ENCODE data around the gene MYRF.
A peak's percentile ranks its signal among the peaks of the same experiment; 100 is the strongest.

Gene MYRF

DNA sequence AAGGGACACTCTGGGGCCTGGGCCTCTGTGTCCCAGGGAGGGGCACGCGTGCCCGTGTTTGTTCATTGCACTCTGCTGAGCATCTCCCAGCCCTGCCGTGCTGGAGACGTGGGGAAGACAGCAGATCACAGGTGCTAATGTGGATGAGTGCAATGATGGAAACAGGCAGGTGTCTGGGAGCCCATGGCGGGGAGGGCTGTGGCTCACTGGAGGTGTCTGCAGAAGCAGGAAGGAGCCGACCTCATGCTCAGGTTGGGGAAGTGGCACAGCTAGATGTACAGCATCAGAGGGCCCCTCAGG is 32.0 kb downstream of the MYRF start:
- Mint-ChIP-seq H3K36me3 (ENCODE audit: low read depth) (peaks cover 65% of the 10 kb centered on the region), H3K27ac (peak overlapping the region; percentile 10), H3K4me3 (no peak overlapping the region), H3K27me3 (peaks cover 3% of the 10 kb centered on the region), H3K9me3 (no peaks in the 10 kb centered on the region), H3K4me1 (ENCODE audit: low read depth) (peaks cover 23% of the 10 kb centered on the region)
- intact Hi-C loops (cut with micrococcal nuclease) = no loop called here

DNA sequence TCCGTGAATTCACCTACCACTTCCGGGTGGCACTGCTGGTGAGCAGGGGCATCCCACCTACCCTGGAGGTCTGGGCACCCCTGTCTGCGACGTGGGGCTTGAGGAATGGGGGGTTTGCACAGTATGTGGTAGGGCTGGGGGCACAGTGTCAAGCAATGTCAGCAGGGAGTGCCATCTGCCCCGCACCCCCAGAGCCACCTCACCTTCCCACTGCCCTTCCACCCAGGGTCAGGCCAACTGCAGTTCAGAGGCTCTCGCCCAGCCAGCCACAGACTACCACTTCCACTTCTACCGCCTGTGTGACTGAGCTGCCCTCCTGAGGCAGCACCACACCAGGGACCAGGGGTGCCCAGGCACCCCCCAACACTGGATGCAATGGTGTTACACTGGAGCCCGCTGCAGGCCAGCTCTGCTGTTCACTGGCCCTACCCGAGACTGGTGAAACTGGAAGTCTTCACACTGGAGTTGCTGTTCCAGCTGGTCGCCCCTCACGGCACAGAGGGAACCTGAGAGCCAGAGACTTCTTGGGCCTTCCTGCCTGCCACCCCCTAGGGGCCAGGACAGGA is 33.5 kb downstream of the MYRF start:
- Mint-ChIP-seq H3K36me3 (ENCODE audit: low read depth) (peaks cover 76% of the 10 kb centered on the region), H3K27me3 (no peaks in the 10 kb centered on the region), H3K4me1 (ENCODE audit: low read depth) (peaks cover 27% of the 10 kb centered on the region)

DNA sequence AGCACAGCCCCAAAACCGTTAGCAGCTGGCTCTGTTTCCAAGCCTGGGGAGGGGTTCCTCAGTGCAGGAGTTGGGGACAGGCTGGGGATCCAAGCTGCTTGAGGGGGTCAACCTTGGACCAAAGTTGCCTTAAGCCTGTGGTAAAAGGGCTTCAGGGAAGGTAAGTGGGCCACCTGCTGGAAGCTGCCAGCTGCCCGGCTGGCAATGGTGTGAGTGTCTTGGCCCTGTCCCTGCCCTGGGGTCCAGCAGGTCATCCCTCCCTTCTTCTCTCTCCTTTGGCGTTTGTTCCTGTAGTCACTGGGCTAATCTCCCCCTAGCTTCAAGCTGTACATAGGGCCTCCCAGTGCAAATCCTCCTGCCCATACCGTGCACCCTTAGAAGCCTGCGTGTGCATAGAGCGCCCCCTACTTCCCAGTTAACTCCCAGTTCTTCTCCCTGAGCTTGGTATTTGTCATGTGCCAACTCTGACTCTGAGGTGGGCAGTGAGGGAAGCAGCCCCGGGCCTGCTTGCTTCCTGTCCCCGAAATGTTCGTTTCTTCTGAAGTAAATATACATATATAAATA is 35.6 kb downstream of the MYRF start:
- H3K27ac Mint-ChIP-seq = no peak overlapping the region
- no peaks in the 10 kb centered on the region for H3K27me3 Mint-ChIP-seq
- H3K36me3 Mint-ChIP-seq (ENCODE audit: low read depth) = peaks cover 87% of the 10 kb centered on the region
- no peaks in the 10 kb centered on the region for H3K9me3 Mint-ChIP-seq
- no peak overlapping the region for H3K4me3 Mint-ChIP-seq
- intact Hi-C loops (cut with micrococcal nuclease) = no loop called here
- H3K4me1 Mint-ChIP-seq (ENCODE audit: low read depth) = peaks cover 40% of the 10 kb centered on the region

More for the DNA sequence above, 33.5 kb downstream of the MYRF start:
- intact Hi-C loops (cut with micrococcal nuclease) = no loop called here
- H3K27ac Mint-ChIP-seq = no peak overlapping the region
- no peak overlapping the region for H3K4me3 Mint-ChIP-seq
- H3K9me3 Mint-ChIP-seq = no peaks in the 10 kb centered on the region

DNA sequence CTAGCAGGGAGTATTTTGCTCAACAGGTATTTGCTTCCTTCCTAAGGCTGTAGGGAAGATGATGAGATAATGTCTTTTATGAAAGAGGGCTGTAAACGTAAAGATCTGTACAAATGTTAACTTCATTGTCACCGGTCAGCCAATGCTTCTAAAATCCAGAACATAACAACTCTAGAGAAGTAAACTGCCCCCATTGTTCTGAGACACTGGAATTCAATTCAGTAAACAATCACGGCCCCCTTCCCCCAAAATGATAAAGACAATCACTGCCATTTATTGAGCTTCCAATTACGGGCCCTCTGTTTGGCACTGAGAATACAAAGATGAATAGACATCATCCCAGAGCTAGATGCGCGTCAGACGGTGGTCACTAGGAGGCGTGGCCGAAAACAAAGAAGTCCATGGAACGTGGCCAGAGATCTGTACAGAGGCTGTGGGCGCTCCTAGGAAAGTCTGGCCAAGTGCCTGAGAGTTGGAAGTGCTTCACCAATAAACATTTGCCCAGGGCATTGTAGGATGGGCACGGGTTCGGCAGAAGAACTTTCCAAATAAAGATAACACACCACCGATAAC is 39.4 kb downstream of the MYRF start:
- Mint-ChIP-seq H3K4me1 (ENCODE audit: low read depth) (peaks cover 41% of the 10 kb centered on the region), H3K27me3 (no peaks in the 10 kb centered on the region), H3K4me3 (peak overlapping the region; percentile 92), H3K9me3 (no peaks in the 10 kb centered on the region), H3K27ac (peak overlapping the region; percentile 100), H3K36me3 (ENCODE audit: low read depth) (peaks cover 67% of the 10 kb centered on the region)
- intact Hi-C loops (cut with micrococcal nuclease) = loop anchor here (1.0 to 5.0 kb wide), 2 partner anchors 23 to 330 kb away; partner anchors contain the start of gene INCENP

DNA sequence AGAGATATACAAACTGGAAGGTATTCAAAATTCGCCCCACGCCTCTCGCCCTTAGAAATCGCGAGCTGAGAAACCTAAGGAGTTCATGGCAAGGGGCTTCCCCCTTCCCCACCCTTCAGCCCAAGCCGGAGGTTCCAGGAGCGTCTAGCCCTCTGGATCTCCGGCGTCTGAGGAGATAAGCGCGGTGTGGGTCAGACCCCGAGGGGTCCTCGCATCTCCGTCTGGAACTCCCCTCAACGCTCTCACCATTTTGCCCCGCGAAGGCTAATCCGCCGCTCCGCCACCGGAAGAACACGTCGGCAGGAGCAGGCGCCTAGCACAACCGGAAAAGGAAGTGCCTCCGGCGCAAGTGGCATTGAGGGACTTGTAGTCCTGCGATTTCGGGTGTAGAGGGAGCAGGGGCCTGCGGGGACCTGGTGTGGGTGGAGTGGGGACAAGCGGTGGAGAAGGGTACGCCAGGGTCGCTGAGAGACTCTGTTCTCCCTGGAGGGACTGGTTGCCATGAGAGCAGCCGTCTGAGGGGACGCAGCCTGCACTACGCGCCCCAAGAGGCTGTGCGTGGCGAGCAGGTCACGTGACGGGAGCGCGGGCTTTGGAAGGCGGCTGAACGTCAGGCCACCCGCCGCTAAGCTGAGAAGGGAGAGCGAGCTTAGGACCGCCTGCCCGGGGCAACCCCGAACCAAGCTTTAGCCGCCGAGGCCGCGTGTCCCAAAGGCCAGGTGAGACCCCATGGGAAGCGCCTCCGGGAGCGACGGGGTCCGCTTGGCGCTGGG is 40.1 kb downstream of the MYRF start, which contains the start of the genes FEN1 and TMEM258:
Gene FEN1, plus strand, starts transcription at position 602 of the 773 bp plus-strand sequence. CDS start 2,451 bp downstream, outside the sequence.
Gene TMEM258, minus strand, starts transcription at position 290 of the 773 bp plus-strand sequence. Its CDS starts 41 bp downstream, at position 249.
- peak within 1 kb of the TSS; percentile 92 for H3K4me3 Mint-ChIP-seq
- peak within 1 kb of the TSS; percentile 100 for H3K27ac Mint-ChIP-seq
- no peaks in the 10 kb centered on the region for H3K27me3 Mint-ChIP-seq
- no peaks in the 10 kb centered on the region for H3K9me3 Mint-ChIP-seq
- peaks cover 41% of the 10 kb centered on the region for H3K4me1 Mint-ChIP-seq (ENCODE audit: low read depth)
- H3K36me3 Mint-ChIP-seq (ENCODE audit: low read depth) = peaks cover 60% of the 10 kb centered on the region
- intact Hi-C loops (cut with micrococcal nuclease) = loop anchor here (1.0 to 5.0 kb wide), 2 partner anchors 23 to 330 kb away; partner anchors contain the start of gene INCENP

DNA sequence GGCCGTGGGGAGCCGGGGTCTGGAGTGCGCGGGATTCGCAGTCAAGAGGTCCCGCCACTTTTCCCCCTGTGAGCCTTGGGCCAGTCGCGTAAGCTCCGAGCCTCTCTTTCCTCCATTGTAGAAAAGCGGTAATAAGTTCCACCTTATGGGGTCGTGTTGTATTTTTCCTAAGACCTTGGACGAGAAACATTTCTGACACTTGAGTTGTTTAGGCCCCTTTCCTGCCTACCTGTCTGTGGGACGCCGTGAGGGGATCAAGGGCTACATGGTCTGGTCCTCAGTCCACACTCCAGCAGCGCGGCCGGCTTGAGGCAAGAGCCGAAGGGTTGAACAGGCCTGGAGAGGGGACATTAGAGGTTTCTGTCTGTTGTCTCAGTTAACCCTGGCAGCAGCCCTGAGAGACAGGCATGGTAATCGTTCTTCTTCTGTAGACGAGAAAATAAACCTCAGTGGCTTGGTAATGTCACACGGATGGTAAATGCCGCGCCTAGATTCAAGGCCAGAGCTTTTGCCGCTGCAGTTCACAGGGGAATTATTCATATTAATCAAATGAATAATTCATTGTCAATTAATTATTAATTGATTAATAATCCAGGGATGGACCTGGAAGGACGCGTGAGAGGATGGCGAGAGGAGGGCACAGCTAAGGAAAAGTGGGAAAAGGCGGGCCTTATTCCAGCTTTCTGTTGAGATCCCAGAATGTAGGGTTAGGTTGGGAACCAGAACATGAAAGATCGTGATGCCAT is 40.8 kb downstream of the MYRF start:
- Mint-ChIP-seq H3K27ac (peak overlapping the region; percentile 100), H3K4me3 (peak overlapping the region; percentile 92), H3K9me3 (no peaks in the 10 kb centered on the region), H3K27me3 (no peaks in the 10 kb centered on the region), H3K36me3 (ENCODE audit: low read depth) (peaks cover 52% of the 10 kb centered on the region), H3K4me1 (ENCODE audit: low read depth) (peaks cover 40% of the 10 kb centered on the region)
- intact Hi-C loops (cut with micrococcal nuclease) = loop anchor here (5.0 kb wide), 1 partner anchor 329 kb away; the partner anchor contains the start of gene INCENP

DNA sequence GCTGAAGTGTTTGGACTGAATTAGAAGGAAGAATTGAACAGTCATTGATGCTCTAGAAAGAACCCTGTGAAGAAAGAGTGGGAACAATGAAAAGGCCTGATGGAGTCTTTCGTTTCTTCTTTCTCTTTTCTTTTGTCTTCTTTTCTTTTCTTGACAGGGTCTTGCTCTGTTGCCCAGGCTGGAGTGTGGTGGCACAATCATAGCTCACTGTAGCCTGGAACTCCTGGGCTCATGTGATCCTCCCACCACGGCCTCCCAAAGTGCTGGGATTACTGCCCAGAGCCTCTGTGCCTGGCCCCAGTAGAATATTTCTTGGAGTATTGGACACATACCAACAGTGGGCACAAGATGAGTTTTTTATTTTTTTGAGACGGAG is 41.4 kb downstream of the MYRF start:
- intact Hi-C loops (cut with micrococcal nuclease) = loop anchor here (5.0 kb wide), 1 partner anchor 328 kb away; the partner anchor contains the start of gene INCENP

DNA sequence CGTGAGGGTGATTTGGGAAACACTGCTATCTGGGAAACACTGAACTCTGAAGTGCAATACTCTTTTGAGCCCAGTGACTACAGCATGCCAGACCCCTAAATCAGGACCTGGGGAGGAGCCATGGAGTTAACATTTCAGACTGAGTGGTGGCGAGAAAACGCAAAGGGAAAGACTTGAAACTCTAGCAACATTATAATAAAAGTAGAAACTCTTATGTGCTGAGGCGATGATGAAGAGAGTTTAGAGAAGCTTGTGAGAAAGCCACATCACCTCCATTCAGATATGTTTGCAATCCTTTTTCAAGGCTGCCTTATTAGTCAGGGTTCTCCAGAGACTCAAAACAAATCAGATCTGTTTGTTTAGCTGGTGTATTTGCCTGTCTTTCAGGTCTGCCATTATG is 42.1 kb downstream of the MYRF start:
- H3K27me3 Mint-ChIP-seq = no peaks in the 10 kb centered on the region
- no peaks in the 10 kb centered on the region for H3K9me3 Mint-ChIP-seq
- no peak overlapping the region for H3K4me3 Mint-ChIP-seq
- H3K36me3 Mint-ChIP-seq (ENCODE audit: low read depth) = peaks cover 43% of the 10 kb centered on the region
- H3K4me1 Mint-ChIP-seq (ENCODE audit: low read depth) = peaks cover 44% of the 10 kb centered on the region
- intact Hi-C loops (cut with micrococcal nuclease) = loop anchor here (5.0 kb wide), 1 partner anchor 328 kb away; the partner anchor contains the start of gene INCENP
- H3K27ac Mint-ChIP-seq = no peak overlapping the region

More for the DNA sequence above, 41.4 kb downstream of the MYRF start:
- H3K36me3 Mint-ChIP-seq (ENCODE audit: low read depth) = peaks cover 47% of the 10 kb centered on the region
- H3K4me1 Mint-ChIP-seq (ENCODE audit: low read depth) = peaks cover 40% of the 10 kb centered on the region
- no peaks in the 10 kb centered on the region for H3K9me3 Mint-ChIP-seq
- no peak overlapping the region for H3K4me3 Mint-ChIP-seq
- no peaks in the 10 kb centered on the region for H3K27me3 Mint-ChIP-seq
- H3K27ac Mint-ChIP-seq = no peak overlapping the region

DNA sequence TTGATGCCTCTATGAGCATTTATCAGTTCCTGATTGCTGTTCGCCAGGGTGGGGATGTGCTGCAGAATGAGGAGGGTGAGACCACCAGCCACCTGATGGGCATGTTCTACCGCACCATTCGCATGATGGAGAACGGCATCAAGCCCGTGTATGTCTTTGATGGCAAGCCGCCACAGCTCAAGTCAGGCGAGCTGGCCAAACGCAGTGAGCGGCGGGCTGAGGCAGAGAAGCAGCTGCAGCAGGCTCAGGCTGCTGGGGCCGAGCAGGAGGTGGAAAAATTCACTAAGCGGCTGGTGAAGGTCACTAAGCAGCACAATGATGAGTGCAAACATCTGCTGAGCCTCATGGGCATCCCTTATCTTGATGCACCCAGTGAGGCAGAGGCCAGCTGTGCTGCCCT is 43.0 kb downstream of the MYRF start:
- intact Hi-C loops (cut with micrococcal nuclease) = no loop called here
- Mint-ChIP-seq H3K27ac (peak overlapping the region; percentile 44), H3K4me1 (ENCODE audit: low read depth) (peaks cover 45% of the 10 kb centered on the region)

DNA sequence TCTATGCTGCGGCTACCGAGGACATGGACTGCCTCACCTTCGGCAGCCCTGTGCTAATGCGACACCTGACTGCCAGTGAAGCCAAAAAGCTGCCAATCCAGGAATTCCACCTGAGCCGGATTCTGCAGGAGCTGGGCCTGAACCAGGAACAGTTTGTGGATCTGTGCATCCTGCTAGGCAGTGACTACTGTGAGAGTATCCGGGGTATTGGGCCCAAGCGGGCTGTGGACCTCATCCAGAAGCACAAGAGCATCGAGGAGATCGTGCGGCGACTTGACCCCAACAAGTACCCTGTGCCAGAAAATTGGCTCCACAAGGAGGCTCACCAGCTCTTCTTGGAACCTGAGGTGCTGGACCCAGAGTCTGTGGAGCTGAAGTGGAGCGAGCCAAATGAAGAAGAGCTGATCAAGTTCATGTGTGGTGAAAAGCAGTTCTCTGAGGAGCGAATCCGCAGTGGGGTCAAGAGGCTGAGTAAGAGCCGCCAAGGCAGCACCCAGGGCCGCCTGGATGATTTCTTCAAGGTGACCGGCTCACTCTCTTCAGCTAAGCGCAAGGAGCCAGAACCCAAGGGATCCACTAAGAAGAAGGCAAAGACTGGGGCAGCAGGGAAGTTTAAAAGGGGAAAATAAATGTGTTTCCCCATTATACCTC is 43.6 kb downstream of the MYRF start:
- Mint-ChIP-seq H3K9me3 (no peaks in the 10 kb centered on the region), H3K36me3 (ENCODE audit: low read depth) (peaks cover 47% of the 10 kb centered on the region), H3K4me3 (no peak overlapping the region), H3K27ac (no peak overlapping the region), H3K4me1 (ENCODE audit: low read depth) (peaks cover 48% of the 10 kb centered on the region), H3K27me3 (no peaks in the 10 kb centered on the region)
- intact Hi-C loops (cut with micrococcal nuclease) = loop anchor here (2.0 kb wide), 2 partner anchors 151 to 313 kb away; no protein-coding TSS in a partner anchor

More for the DNA sequence above, 43.0 kb downstream of the MYRF start:
- no peaks in the 10 kb centered on the region for H3K9me3 Mint-ChIP-seq
- H3K36me3 Mint-ChIP-seq (ENCODE audit: low read depth) = peaks cover 43% of the 10 kb centered on the region
- no peaks in the 10 kb centered on the region for H3K27me3 Mint-ChIP-seq
- H3K4me3 Mint-ChIP-seq = no peak overlapping the region

DNA sequence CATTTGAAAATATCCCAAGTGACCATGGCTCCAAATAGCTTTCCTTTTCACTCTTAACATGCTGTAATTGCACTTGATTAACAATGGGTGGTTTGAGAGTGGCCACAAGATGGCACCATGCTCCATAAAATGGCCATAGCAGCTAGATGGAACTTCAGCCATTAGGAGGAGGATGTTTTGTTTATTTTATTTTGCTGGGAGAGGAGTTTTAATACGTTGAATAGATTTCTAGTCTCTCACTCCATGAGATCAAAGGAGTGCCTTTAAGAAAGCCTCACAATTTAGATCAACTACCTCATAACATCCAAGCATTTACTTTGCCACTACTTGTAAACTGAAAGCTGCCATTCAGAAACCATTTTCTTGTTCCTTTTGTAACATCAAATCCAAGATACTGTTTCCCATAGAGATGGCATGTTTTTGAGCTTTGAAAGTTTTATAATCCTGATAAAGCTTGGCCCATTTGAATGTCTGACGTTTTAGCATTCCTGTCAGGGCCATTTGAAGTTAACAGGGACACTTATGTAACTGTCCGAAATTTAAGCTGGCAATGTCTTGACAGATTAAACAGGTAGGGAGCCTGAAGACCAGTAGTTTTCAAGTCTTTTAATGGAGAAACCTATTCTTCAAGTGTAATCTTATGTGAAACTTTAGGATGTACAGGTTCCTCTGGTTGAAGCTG is 45.0 kb downstream of the MYRF start:
- no peak overlapping the region for H3K4me3 Mint-ChIP-seq
- H3K27me3 Mint-ChIP-seq = no peaks in the 10 kb centered on the region
- no peaks in the 10 kb centered on the region for H3K9me3 Mint-ChIP-seq
- peaks cover 38% of the 10 kb centered on the region for H3K4me1 Mint-ChIP-seq (ENCODE audit: low read depth)
- peaks cover 55% of the 10 kb centered on the region for H3K36me3 Mint-ChIP-seq (ENCODE audit: low read depth)
- peak overlapping the region; percentile 10 for H3K27ac Mint-ChIP-seq
- intact Hi-C loops (cut with micrococcal nuclease) = loop anchor here (2.0 kb wide), 2 partner anchors 149 to 311 kb away; no protein-coding TSS in a partner anchor

DNA sequence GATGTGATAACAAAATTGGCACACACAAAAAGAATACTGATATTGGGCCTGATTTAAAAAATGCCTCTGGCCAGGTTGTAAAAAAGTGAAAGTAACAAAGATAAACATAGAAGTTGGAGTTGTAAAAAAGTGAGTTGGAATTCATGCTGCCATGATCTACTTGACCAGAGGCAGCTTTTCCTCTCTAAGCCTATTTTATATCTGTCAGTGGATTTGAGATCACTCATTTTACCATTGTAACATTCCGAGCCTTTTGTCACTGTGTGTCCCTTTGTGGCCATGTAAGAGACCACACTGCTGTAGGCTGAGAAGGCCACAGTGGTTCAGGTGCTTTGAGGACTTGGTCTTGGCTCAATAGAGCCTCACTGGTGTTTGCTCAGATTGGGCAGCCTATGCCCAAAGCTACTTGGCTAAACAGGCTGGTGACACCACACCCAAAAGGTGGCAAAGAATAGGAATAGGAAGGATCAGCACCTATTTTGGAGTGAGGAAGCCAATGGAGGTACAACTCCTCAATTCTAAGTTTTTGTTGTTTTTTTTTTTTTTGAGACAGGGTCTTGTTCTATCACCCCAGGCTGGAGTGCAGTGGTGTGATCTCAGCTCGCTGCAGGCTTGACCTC is 47.3 kb downstream of the MYRF start:
- intact Hi-C loops (cut with micrococcal nuclease) = no loop called here
- Mint-ChIP-seq H3K36me3 (ENCODE audit: low read depth) (peaks cover 73% of the 10 kb centered on the region), H3K4me3 (no peak overlapping the region), H3K9me3 (no peaks in the 10 kb centered on the region), H3K27ac (peak overlapping the region; percentile 10), H3K4me1 (ENCODE audit: low read depth) (peaks cover 24% of the 10 kb centered on the region), H3K27me3 (no peaks in the 10 kb centered on the region)
